GM10266 (cell line): Measurements from ENCODE around the gene GFI1B.
"Not testable (repeated sequence)": the region's sequence is repeated elsewhere in the genome, so short reads cannot be mapped to it uniquely, and the experiment has no call there.

ENCODE experiments used
- DNase-seq: peaks from one replicate; pipeline ENCODE4 v3.0.0; 2012; ENCODE audit errors: extremely low spot score
- TF ChIP-seq, protein P1 (sequence below): IDR thresholded peaks from 2 replicates; pipeline ENCODE4 v1.5.1; 2012; ENCODE audit warnings: mild to moderate bottlenecking, low read depth; ENCODE audit not compliant: control insufficient read depth, insufficient read depth; ENCODE audit errors: missing control alignments

GFI1B gene

DNA sequence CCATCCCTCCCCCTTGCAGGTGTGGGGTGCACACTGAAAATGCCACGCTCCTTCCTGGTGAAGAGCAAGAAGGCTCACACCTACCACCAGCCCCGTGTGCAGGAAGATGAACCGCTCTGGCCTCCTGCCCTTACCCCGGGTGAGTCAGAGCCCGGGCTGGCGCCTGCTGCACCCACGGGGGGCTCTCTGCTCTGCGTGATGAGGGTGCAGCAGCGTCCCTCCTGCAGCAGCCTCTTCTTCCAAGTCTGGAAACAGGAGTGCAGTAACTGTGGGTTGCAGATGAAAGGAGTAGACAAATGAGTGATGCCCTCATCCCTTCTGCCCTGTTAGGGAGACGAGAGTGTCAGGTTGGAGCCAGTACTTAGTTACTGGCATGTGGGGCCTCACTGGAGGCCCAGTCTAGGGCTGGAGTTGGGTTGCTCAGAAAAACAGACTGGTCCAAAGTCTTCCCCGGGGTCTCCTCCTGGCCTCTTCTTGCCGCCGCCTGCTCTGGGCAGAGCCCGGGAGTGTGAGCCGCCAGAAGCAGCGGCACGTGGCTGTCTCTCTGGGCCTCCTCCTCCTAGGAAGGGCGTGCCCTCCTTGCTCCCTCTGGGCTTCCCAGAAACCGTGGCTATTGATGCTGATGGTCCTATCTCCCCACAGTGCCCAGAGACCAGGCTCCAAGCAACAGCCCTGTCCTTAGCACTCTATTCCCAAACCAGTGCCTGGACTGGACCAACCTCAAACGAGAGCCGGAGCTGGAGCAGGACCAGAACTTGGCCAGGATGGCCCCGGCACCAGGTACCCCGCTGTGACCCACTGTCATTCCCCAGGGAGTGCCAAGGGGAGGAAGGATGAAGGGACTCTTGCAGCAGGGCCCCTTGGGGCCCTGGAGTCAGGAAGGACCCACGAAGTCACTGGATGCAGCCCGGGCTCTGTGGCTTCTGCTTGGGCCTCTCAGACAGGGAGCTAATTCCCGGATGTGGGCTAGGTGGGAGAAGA, 8.4 kb downstream of the GFI1B start:
- no peak for DNase-seq
- TF ChIP-seq, protein P1, sequence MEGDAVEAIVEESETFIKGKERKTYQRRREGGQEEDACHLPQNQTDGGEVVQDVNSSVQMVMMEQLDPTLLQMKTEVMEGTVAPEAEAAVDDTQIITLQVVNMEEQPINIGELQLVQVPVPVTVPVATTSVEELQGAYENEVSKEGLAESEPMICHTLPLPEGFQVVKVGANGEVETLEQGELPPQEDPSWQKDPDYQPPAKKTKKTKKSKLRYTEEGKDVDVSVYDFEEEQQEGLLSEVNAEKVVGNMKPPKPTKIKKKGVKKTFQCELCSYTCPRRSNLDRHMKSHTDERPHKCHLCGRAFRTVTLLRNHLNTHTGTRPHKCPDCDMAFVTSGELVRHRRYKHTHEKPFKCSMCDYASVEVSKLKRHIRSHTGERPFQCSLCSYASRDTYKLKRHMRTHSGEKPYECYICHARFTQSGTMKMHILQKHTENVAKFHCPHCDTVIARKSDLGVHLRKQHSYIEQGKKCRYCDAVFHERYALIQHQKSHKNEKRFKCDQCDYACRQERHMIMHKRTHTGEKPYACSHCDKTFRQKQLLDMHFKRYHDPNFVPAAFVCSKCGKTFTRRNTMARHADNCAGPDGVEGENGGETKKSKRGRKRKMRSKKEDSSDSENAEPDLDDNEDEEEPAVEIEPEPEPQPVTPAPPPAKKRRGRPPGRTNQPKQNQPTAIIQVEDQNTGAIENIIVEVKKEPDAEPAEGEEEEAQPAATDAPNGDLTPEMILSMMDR = no peak

DNA sequence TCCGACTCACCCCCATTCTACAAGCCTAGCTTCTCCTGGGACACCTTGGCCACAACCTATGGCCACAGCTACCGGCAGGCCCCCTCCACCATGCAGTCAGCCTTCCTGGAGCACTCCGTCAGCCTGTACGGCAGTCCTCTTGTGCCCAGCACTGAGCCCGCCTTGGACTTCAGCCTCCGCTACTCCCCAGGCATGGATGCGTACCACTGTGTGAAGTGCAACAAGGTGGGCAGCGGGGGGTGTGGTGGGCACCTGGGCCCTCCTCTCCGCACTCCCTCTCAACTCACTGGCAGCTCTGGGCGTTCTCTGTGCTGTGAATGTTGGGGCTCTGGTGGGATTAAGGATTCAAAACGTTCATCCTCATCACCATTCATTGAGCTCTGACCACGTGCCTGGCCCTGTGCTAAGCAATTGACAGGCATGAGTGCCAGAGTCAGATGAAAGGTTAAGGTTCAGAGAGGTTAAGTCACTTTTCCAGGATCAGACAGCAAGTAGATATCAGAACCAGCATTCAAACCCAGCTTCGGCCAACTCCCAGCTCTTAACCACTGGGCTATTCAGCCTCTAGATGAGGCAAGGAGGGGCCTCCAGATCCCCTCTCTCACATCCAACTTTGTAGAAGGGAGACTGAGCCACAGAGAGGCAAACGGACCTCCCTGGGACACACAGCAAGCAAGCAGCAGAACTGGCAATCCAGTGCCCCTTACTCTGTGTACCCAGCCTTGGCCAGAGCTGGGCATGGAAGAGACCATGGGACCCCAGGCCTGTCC, 9.9 kb downstream of the GFI1B start:
- DNase-seq = no peak
- TF ChIP-seq, protein P1 = no peak

DNA sequence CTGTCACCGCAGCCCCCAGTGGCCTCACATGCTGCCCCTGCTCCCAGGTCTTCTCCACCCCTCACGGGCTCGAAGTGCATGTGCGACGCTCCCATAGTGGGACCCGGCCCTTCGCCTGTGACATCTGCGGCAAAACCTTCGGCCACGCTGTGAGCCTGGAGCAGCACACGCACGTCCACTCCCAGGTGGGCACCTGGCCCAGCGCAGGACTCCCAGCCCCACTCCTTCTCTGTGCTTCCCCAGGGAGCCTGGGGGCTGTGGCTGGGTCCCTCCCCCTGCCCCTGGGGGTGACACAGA, 10.5 kb downstream of the GFI1B start:
- TF ChIP-seq, protein P1 = no peak
- no peak for DNase-seq

DNA sequence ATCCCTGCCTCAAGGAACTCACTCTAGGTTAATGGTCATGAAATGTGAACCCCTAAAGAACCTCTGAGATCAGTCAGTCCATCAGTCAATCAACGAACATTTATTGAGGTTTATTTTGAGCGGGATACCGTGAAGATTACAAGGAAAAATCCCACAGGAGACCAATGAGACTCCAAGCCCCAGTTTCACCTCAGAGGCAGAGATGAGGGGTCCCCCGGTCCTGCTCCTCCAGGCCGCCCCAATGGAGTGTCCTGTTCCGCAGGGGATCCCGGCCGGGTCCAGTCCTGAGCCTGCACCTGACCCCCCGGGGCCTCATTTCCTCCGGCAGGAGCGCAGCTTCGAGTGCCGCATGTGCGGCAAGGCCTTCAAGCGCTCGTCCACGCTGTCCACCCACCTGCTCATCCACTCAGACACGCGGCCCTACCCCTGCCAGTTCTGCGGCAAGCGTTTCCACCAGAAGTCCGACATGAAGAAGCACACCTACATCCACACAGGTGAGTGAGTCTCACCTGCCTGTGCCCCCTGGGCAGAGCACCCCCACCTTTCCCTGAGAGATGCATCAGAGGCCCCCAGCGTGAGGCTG, 11.0 kb downstream of the GFI1B start:
- TF ChIP-seq, protein P1 = no peak

DNA sequence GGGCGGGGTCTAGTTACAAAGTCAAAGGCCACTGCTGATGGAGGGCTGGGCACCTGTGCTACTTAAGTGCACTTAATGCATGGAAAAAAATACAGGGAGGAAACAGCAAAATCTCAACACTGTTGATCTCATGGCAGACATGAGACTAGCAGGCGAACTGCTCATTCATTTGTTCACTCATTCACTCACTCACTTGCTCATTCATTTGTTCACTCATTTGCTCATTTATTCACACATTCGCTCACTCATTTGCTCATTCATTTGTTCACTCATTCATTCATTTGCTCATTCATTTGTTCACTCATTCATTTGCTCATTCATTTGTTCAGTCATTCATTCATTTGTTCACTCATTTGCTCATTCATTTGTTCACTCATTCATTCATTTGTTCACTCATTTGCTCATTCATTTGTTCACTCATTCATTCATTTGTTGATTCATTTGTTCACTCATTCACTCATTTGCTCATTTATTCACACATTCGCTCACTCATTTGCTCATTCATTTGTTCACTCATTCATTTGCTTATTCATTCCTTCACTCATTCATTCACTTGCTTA, 11.6 kb downstream of the GFI1B start:
- DNase-seq = not testable (repeated sequence)

More for the DNA sequence above, 11.0 kb downstream of the GFI1B start:
- no peak for DNase-seq

DNA sequence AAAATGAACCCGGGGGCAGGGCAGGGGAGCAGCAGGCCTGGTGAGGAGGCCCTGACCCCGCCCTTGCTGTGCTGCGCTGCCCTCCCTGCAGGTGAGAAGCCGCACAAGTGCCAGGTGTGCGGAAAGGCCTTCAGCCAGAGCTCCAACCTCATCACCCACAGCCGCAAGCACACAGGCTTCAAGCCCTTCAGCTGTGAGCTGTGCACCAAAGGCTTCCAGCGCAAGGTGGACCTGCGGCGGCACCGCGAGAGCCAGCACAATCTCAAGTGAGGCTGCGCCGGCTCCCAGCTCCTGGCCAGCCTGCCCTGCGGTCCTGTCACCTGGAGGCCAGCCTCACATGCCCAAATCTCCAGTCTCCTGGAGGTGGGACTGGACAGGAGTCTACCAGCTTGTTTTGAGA, 12.3 kb downstream of the GFI1B start:
- TF ChIP-seq, protein P1 = no peak
- DNase-seq = no peak

DNA sequence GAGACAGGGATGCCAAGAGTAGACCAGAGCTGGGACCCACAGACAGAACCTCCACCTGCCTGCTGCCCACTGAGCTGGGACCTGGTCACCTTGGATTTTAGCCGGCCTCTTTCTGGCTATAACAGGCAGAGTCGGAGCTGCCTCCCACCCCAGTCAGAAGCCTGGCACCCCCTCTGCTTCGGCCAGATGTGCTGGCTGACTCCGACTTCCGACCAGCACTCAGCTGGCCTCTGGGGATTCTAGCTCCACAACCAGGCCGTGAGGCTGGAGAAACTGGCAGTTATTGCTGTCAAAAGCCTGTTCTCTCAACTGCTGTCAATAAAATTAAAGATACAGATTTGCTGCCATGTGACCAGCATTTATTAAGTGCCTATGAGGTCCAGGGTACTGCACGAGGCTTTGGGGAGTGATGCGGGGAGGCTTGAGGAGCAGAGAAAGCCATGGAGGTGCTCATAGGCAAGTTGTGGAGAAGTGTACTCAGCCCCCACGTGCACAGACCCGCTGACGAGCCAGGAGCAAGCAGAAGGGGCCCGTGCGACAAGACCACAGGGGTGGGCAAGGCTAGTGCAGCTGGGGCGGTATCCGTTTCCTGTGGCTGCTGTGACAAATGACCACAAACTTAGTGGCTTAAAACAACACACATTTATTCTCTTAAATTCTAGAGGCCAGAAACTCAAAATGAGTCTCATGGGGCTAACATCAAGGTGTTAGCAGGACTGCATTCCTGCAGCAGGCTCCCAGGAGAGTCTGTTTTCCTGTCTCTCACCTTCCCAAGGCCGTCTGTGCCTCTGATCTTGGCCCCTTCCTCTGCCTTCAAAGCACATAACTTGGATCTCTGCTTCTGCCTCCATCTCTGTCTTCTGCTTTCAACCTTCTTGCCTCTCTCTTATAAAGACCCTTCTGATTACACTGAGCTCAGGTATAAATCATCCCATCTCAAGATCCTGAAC, 13.1 kb downstream of the GFI1B start:
- no peak for DNase-seq
- TF ChIP-seq, protein P1 = no peak
